Ecto neural progenitor cell (in vitro differentiated cells): ENCODE results near the gene BPI.
"Not testable (repeated sequence)": the region's sequence is repeated elsewhere in the genome, so short reads cannot be mapped to it uniquely, and the experiment has no call there.

Source experiments
- DNase-seq: peaks from one replicate; pipeline ENCODE4 v3.0.0-alpha.2; 2018; ENCODE audit warnings: low spot score

Gene BPI

GRCh38 chr20:38278131-38278530 lies 25.8 kb upstream of the BPI start:
- peak; percentile 70 for DNase-seq

- DNase-seq = no peak
Measured at GRCh38 chr20:38278763-38279162, 25.2 kb upstream of the BPI start.

- not testable (repeated sequence) for DNase-seq
Measured at GRCh38 chr20:38281176-38281915, 22.6 kb upstream of the BPI start.

- no peak for DNase-seq
Measured at GRCh38 chr20:38283236-38283635, 20.7 kb upstream of the BPI start.

DNA sequence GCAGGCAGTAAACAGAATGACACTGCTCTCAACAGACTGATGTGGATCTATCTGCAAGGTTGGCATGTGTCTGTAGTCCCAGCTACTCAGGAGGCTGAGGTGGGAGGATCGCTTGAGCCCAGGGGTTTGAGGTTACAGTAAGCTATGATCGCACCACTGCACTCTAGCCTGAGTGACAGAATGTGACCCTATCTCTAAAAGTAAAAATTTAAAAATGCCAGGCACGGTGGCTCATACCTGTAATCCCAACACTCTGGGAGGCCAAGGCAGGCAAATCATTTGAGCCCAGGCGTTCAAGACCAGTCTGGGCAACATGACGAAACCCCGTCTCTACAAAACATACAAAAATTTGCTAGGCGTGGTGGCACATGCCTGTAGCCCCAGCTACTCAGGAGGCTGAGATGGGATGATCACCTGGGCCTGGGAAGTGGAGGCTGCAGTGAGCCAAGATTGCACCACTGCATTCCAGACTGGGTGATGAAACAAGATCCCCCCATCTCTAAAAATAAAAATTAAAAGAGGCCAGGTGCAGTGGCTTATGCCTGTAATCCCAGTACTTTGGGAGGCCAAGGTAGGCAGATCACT lies 19.8 kb upstream of the BPI start:
- DNase-seq = not testable (repeated sequence)

- DNase-seq = no peak
Measured at GRCh38 chr20:38284893-38285444, 19.0 kb upstream of the BPI start.

- no peak for DNase-seq
Measured at GRCh38 chr20:38286586-38287531, 17.1 kb upstream of the BPI start.

- DNase-seq = peak; percentile 75
Measured at GRCh38 chr20:38290829-38291814, 12.8 kb upstream of the BPI start.

DNA sequence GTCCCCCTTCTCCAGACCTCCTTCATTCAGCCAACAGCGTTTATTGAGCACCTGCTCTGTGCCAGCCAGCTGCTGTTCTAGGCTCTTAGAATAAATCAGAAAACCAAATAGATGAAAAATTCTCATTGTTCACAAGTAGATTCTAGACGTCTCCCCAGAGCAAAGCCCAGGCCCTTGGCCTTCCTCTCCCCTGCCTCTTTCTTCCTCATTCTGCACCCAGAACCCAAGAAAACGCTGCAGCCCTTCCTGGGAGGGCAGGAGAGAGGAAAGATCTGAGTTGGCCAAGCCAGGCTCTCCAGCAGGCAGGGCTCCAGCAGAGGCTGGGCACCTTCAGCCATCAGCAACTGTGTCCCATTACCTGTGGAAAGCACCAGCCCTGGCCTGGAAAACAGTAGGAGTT lies 12.0 kb upstream of the BPI start:
- no peak for DNase-seq

DNA sequence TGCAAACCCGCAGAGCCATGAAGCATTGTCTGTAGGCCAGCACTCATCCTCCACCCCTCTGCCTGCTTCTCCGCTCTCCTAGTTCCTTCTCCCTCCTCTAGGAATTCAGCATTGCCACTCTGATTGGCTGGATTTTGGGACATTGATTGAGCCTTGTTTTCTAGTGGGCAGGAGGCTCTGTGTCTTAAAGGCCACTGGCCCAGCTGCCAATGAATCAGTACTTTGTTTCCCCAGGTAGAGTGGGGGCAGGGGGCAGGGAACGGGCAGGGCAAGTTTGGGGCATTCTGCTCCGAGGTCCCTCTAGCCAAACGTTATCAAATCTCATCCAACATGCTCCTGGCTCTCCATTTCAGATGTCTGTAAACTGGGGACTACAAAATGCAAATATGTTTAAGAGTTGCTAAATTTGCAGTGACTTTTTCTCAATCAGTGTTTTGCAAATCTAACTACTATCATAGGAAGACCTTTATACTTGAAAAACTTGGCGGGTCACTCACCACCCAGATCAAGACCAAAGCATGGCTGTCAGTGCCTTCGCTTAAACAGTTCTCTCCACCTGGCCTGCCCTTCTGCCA lies 10.4 kb upstream of the BPI start:
- DNase-seq = peak; percentile 59

- DNase-seq = no peak
Measured at GRCh38 chr20:38294076-38294591, 9.8 kb upstream of the BPI start.

DNA sequence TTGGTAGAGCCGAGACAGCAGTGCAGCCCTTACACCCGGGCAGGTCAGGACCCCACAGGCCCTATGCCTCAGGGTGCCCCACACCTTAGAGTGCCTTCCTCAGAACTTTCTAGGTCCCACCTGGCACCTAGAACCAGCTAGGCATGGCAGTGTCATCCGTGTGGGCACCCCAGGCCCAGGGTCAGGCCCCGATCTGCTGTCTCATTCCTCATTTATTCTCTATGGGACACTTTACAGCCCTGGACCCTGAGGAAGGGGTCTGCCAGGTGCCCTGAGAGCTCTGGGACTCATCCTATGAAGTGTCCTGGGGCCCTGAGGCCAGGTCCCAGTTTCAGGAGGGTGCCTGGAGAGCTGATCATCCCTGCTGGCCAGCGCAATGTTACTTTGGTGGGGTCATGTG lies 8.1 kb upstream of the BPI start:
- DNase-seq = no peak

DNA sequence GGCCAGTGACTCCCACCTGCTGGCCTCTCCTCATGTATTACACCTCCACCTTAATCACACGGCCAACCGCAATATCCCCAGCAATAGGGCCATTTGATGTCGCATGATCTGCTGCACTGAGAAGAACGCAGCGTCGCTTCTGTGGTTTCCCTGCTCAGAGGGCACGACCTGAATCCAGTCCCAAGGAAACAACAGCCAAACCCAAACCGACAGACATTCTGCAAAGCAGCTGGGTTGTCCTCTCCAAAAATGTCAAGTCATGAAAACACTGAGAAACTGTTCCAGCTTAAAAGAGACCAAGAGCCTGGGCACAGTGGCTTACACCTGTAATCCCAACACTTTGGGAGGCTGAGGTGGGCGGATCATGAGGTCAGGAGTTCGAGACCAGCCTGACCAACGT lies 7.5 kb upstream of the BPI start:
- no peak for DNase-seq

DNA sequence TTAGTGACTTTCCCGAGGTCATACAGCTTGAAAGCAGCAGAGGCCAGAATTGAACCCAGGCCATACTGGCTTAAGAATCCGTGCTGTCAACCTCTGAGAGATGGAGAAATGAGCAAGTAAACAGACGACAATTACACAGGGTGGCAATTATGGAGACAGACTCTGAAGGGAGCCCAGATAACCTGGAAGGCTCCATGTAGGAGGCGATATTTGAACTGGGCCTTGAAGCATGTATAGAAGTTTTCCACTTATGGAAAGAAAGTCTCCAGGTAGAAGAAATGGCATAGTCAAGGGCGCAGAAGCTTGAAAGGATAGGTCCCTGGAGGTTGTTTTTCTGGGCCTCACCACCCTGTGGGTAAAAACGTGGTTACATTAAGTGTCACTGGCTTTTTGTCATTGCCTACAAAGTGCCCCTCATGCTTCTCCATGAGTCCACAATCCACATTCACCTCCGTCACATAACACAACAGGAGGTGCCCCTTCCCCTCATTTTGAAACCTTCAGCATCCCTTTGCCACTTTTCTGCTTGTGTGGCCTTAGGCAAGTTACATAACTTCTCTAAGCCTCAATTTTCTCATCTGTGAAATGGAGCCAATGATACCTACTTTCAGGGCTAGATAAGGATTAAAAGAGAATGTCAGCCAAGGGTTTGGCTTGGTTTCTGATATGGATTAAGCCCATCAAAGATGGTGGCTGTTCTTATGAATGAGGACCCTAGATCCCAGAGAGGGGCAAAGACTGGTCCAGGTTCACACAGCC lies 5.9 kb upstream of the BPI start:
- no peak for DNase-seq

DNA sequence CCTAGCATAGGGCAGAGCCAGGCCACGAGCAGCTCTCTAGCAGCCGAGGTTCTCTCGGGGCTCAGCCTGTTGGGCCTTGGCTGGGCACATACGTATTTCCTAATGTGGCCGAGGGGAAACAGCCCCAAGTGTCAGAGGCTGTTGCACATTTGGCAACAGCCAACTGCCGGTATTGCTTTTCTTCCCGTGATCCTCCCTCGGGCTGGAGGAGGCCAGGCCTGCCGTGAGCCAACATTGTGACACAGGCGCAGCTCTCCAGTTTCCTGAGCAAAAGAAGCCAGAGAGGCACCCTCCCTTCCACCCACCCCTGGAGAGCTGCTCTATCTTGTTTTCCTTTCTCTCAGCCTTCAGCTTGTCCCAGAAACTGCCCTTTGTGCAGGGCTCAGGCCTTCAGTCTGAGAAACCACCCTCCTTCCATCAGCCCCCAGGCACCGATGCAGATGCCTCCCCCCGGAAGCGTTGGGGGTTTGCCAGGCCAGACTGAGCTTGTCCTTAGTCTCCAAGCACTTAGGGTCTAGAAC lies 5.1 kb upstream of the BPI start:
- no peak for DNase-seq

DNA sequence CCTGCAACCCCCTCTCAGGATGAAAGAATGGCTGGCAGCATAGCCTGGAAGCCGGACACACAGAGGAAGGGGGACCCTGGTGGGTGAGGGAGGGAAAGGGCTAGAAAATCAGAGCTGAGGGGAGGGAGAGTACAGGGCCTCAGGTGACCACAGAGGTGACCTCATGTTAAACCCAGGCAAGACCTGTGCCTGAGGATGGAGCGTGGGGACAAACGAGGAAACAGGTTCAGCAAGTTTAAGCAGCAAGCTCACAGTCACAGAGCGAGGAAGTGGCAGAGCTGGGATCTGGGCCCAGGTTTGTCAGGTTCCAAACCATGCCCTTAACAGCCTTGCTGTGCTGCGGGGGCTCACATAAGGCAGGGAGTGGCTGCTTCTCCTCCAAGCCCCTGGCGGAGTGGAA lies 4.0 kb upstream of the BPI start:
- DNase-seq = no peak

DNA sequence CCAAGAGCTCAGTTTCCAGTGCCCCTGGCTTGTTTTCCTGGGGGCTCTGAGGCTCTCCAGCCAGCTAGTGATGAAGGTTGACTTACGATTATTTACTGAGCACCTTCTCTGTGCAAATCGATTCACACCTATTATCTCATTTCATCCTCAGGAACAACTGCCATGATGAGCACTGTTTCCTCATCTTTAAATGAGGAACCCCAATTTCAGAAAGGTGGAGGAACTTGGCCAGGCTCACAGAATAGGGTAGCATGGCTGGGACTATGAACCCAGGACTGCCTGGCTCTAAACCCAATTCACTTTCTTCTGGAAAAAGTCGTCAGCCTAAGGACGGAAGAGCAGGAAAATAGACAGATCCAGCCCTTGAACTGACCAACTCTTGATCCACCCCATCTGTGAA lies 3.5 kb upstream of the BPI start:
- DNase-seq = no peak

- DNase-seq = no peak
Measured at GRCh38 chr20:38301309-38301708, 2.6 kb upstream of the BPI start.

DNA sequence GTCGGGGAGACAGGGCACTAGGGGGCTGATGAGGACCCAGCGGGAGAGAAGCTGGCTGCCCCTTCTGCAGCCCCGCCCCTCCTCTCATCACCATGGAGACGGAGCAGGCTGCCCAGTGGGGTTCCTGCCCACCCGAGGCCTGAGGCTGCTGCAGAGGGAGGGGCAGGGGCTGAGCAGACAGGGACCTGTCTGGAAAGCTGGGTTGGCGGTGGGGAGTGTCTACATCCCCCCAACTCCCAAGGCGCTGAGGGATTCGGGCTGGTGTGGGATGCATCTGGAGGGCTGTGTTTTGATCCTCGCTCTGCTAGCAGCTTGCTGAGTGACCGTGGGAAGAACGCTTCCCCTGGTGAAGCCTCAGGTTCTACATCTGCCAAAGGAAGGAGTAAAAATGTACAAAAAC lies 1.2 kb upstream of the BPI start:
- no peak for DNase-seq
